ENCODE results near the gene CIB1. TPM values are rescaled to one million over a fixed set of nuclear protein-coding genes. Genes with fewer than 3 reads are reported as not detected.

The CIB1 gene
- total RNA-seq, 1 donor from 2014 or later: 71.6 TPM

GRCh38 chr15:90243943-90244639, 10.3 kb upstream of the CIB1 start:
- no peak for ATAC-seq (ENCODE audit: poor library complexity)
- intact Hi-C loops (cut with DNase I): no loop called here
- no peak for DNase-seq

GRCh38 chr15:90241343-90242192, 7.8 kb upstream of the CIB1 start:
- intact Hi-C loops (cut with DNase I): no loop called here
- ATAC-seq (ENCODE audit: poor library complexity): peak; percentile 76
- no peak for DNase-seq

GRCh38 chr15:90240856-90241255, 7.1 kb upstream of the CIB1 start:
- intact Hi-C loops (cut with DNase I): no loop called here
- no peak for ATAC-seq (ENCODE audit: poor library complexity)
- no peak for DNase-seq

- no peak for ATAC-seq (ENCODE audit: poor library complexity)
- no peak for DNase-seq
- intact Hi-C loops (cut with DNase I): no loop called here
These were observed 5.6 kb upstream of the CIB1 start for GRCh38 chr15:90239371-90239770.

- no peak for DNase-seq
- intact Hi-C loops (cut with DNase I): loop anchor here (5.0 kb wide), 1 partner anchor 132 kb away; the partner anchor contains the start of gene IDH2
- ATAC-seq (ENCODE audit: poor library complexity): no peak
These were observed 601 bp upstream of the CIB1 start, which contains the start of gene GDPGP1 for GRCh38 chr15:90234096-90234988. Gene GDPGP1 (plus strand): TSS chr15:90234209. CDS start chr15:90240909, 6,700 bp downstream.

- intact Hi-C loops (cut with DNase I): loop anchor here (5.0 kb wide), 1 partner anchor 131 kb away; the partner anchor contains the start of gene IDH2
- ATAC-seq (ENCODE audit: poor library complexity) (no peak), DNase-seq (no peak)
These were observed 777 bp downstream of the CIB1 start for GRCh38 chr15:90232941-90233386.

- ATAC-seq (ENCODE audit: poor library complexity) (no peak), DNase-seq (no peak)
- intact Hi-C loops (cut with DNase I): loop anchor here (5.0 kb wide), 1 partner anchor 130 kb away; the partner anchor contains the start of gene IDH2
These were observed 1.5 kb downstream of the CIB1 start for GRCh38 chr15:90232196-90232595.

GRCh38 chr15:90231028-90232017, 2.4 kb downstream of the CIB1 start:
- ATAC-seq (ENCODE audit: poor library complexity): no peak
- intact Hi-C loops (cut with DNase I): loop anchor here (5.0 kb wide), 1 partner anchor 129 kb away; the partner anchor contains the start of gene IDH2
- DNase-seq: peak; percentile 65

GRCh38 chr15:90230610-90231009, 3.1 kb downstream of the CIB1 start:
- ATAC-seq (ENCODE audit: poor library complexity) (no peak), DNase-seq (no peak)
- intact Hi-C loops (cut with DNase I): loop anchor here (5.0 kb wide), 1 partner anchor 128 kb away; the partner anchor contains the start of gene IDH2

- DNase-seq: peak; percentile 78
- intact Hi-C loops (cut with DNase I): loop anchor here (5.0 kb wide), 1 partner anchor 128 kb away; the partner anchor contains the start of gene IDH2
- ATAC-seq (ENCODE audit: poor library complexity): peak; percentile 49
These were observed 3.7 kb downstream of the CIB1 start for GRCh38 chr15:90230071-90230494.

GRCh38 chr15:90228960-90229359, 4.8 kb downstream of the CIB1 start:
- DNase-seq: no peak
- intact Hi-C loops (cut with DNase I): no loop called here
- no peak for ATAC-seq (ENCODE audit: poor library complexity)

GRCh38 chr15:90227816-90228772, 5.6 kb downstream of the CIB1 start:
- intact Hi-C loops (cut with DNase I): no loop called here
- no peak for ATAC-seq (ENCODE audit: poor library complexity)
- no peak for DNase-seq

- ATAC-seq (ENCODE audit: poor library complexity): no peak
- DNase-seq: no peak
- intact Hi-C loops (cut with DNase I): no loop called here
These were observed 6.4 kb downstream of the CIB1 start for GRCh38 chr15:90227336-90227735.

- intact Hi-C loops (cut with DNase I): no loop called here
- no peak for DNase-seq
- ATAC-seq (ENCODE audit: poor library complexity): no peak
These were observed 8.1 kb downstream of the CIB1 start for GRCh38 chr15:90225504-90226234.

GRCh38 chr15:90225047-90225446, 8.7 kb downstream of the CIB1 start:
- ATAC-seq (ENCODE audit: poor library complexity) (no peak), DNase-seq (no peak)
- intact Hi-C loops (cut with DNase I): no loop called here

Data from Right ventricle myocardium superior (tissue), 1 donor.